Measurements from ENCODE around the gene SPSB1. TPM values are rescaled to one million over a fixed set of nuclear protein-coding genes. Genes with fewer than 3 reads are reported as not detected.
A peak's percentile ranks its signal among the peaks of the same experiment; 100 is the strongest.

Gene SPSB1
- total and polyA plus RNA-seq, 2 donors from 2014 or later = 12.7 to 25.9 TPM

DNA sequence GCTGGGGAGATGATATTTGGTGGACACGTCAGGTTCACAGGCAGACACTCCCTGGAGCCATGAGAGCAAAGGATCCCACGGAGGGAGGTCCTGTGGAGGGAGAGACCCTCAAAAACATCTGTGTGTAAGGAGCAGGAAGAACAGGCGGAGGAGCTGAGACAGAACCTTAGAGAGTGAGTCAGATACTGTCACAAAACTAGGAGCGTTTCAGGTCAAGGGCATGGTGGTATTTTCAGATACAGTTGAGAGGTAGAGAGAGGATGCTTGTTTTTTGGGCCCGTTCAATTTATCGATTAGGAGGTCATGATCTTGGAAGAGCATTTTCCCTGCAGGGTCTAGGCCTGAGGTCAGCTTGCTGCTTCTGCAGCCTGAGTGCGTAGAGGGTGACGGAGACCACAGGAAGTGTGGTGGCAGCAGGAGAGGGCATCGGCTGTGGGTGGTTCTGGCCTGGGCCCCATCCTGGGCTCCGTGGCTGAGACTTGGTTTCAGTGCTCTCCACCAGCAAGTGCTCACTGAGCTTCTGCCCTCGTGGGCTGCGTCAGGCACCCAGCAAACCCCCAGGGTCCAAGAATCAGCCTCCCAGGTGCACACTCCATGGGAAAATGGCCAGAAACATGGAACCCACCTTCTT is 39.9 kb downstream of the SPSB1 start:
- FAIRE-seq = no peak
- no peak overlapping the region for H3K27ac ChIP-seq (ENCODE audit: low read depth in 2 of 2, low read length in 2 of 2)
- TF ChIP-seq, protein P1, sequence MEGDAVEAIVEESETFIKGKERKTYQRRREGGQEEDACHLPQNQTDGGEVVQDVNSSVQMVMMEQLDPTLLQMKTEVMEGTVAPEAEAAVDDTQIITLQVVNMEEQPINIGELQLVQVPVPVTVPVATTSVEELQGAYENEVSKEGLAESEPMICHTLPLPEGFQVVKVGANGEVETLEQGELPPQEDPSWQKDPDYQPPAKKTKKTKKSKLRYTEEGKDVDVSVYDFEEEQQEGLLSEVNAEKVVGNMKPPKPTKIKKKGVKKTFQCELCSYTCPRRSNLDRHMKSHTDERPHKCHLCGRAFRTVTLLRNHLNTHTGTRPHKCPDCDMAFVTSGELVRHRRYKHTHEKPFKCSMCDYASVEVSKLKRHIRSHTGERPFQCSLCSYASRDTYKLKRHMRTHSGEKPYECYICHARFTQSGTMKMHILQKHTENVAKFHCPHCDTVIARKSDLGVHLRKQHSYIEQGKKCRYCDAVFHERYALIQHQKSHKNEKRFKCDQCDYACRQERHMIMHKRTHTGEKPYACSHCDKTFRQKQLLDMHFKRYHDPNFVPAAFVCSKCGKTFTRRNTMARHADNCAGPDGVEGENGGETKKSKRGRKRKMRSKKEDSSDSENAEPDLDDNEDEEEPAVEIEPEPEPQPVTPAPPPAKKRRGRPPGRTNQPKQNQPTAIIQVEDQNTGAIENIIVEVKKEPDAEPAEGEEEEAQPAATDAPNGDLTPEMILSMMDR (IDR thresholded peaks at IDR 0.05; ENCODE audit: borderline replicate concordance, extremely low read depth, insufficient read depth) = no peak
- no peak overlapping the region for H3K9ac ChIP-seq (ENCODE audit: low read length in 3 of 3)
- intact Hi-C loops (cut with DNase I) = no loop called here
- H3K4me1 ChIP-seq (ENCODE audit: control insufficient read depth in 2 of 3, insufficient read depth in 2 of 3, low read depth in 1 of 3, low read length in 3 of 3) = peaks cover 0 to 2% (median 0%) of the 10 kb centered on the region in 3 donors
- H3K4me3 ChIP-seq (ENCODE audit: low read length in 3 of 3) = no peak overlapping the region
- H3K27me3 ChIP-seq (ENCODE audit: control insufficient read depth, insufficient read depth, low read length) = no peaks in the 10 kb centered on the region
- no peak for DNase-seq
- H3K9me3 ChIP-seq (ENCODE audit: control insufficient read depth in 2 of 3, insufficient read depth in 1 of 3, low read length in 3 of 3) = no peaks in the 10 kb centered on the region
- H3K36me3 ChIP-seq (ENCODE audit: control insufficient read depth in 2 of 3, insufficient read depth in 3 of 3, low read length in 3 of 3) = no peaks in the 10 kb centered on the region

GRCh38 chr1:9338397-9339246 is 45.9 kb downstream of the SPSB1 start:
- no peak for FAIRE-seq
- Histone ChIP-seq H3K27me3 (ENCODE audit: control insufficient read depth, insufficient read depth, low read length) (no peaks in the 10 kb centered on the region), H3K9ac (ENCODE audit: low read length in 3 of 3) (no peak overlapping the region), H3K36me3 (ENCODE audit: control insufficient read depth in 2 of 3, insufficient read depth in 3 of 3, low read length in 3 of 3) (no peaks in the 10 kb centered on the region), H3K27ac (ENCODE audit: low read depth in 2 of 2, low read length in 2 of 2) (no peak overlapping the region), H3K4me3 (ENCODE audit: low read length in 3 of 3) (no peak overlapping the region), H3K4me1 (ENCODE audit: control insufficient read depth in 2 of 3, insufficient read depth in 2 of 3, low read depth in 1 of 3, low read length in 3 of 3) (peaks cover 0 to 8% (median 0%) of the 10 kb centered on the region in 3 donors), H3K9me3 (ENCODE audit: control insufficient read depth in 2 of 3, insufficient read depth in 1 of 3, low read length in 3 of 3) (peaks cover 0 to 5% (median 0%) of the 10 kb centered on the region in 3 donors)
- TF ChIP-seq, protein P1 (IDR thresholded peaks at IDR 0.05; ENCODE audit: borderline replicate concordance, extremely low read depth, insufficient read depth) = no peak
- intact Hi-C loops (cut with DNase I) = no loop called here
- peak in 3 of 5 donors; percentile 54 to 69 (median 68) for DNase-seq

- Histone ChIP-seq H3K36me3 (ENCODE audit: control insufficient read depth in 2 of 3, insufficient read depth in 3 of 3, low read length in 3 of 3) (no peaks in the 10 kb centered on the region), H3K9me3 (ENCODE audit: control insufficient read depth in 2 of 3, insufficient read depth in 1 of 3, low read length in 3 of 3) (peaks cover 0 to 5% (median 0%) of the 10 kb centered on the region in 3 donors), H3K27me3 (ENCODE audit: control insufficient read depth, insufficient read depth, low read length) (no peaks in the 10 kb centered on the region), H3K27ac (ENCODE audit: low read depth in 2 of 2, low read length in 2 of 2) (no peak overlapping the region), H3K4me1 (ENCODE audit: control insufficient read depth in 2 of 3, insufficient read depth in 2 of 3, low read depth in 1 of 3, low read length in 3 of 3) (peaks cover 0 to 10% (median 0%) of the 10 kb centered on the region in 3 donors), H3K9ac (ENCODE audit: low read length in 3 of 3) (no peak overlapping the region), H3K4me3 (ENCODE audit: low read length in 3 of 3) (no peak overlapping the region)
- DNase-seq (peak in 1 of 5 donors; percentile 55), FAIRE-seq (no peak)
- TF ChIP-seq, protein P1 (IDR thresholded peaks at IDR 0.05; ENCODE audit: borderline replicate concordance, extremely low read depth, insufficient read depth) = no peak
- intact Hi-C loops (cut with DNase I) = no loop called here
These were observed 47.6 kb downstream of the SPSB1 start for GRCh38 chr1:9340172-9340854.

Measured in kidney (tissue), 14 donors.